SH-SY5Y (cell line): ENCODE results near the gene SLX4.

Experiments
- GATA2 ChIP-seq: IDR thresholded peaks from 2 replicates; pipeline ENCODE4 v1.6.1; 2011; ENCODE audit warnings: mild to moderate bottlenecking, low read depth, low read length
- GATA3 ChIP-seq: IDR thresholded peaks from 2 replicates; pipeline ENCODE4 v1.6.1; 2011; ENCODE audit warnings: low read depth, mild to moderate bottlenecking, low read length, moderate library complexity

DNA sequence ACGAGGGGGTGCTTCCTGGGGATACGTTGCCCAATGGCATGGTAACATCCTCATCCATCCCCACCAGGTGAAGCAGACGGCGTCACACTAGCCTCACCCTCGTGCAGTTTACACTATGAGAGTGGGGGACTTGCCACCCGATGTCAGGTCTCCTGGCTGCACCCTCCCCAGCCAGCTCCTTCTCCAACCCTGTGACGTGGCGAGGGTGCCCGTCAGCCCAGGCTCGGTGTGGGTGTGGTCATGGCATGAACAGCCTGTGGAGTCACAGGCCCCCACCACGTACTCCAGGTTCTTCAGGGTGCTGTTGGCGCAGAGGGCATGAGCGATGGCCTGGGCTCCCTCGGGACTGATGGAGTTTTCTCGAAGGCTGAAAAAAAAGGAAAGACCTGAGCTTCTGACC, 62.5 kb downstream of the SLX4 start:
- TF ChIP-seq GATA3: no peak
- TF ChIP-seq GATA2: no peak
